ENCODE results near the gene AKAP13. TPM values are rescaled to one million over a fixed set of nuclear protein-coding genes. Genes with fewer than 3 reads are reported as not detected.
"Not testable (repeated sequence)": the region's sequence is repeated elsewhere in the genome, so short reads cannot be mapped to it uniquely, and the experiment has no call there.

The AKAP13 gene
- total RNA-seq, 1 donor from 2014 or later: 73.8 TPM

DNA sequence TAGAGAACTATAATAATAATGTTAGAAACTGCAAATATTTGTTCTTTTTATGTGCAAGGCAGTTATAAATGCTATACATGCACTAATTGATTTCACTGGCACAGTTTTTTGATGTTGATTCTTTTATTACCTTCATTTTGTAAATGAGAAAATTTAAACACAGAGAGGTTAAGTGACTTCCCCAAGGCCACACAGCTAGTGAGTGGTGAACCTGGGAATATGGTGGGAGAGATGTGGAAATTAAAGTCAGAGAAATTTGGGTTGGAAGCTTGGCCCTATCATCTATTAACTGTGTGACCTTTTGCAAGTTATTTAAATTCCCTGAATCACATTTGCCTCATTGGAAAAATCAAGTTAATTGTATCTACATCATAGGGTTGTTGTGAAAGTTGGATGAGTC is 39.6 kb upstream of the AKAP13 start:
- TF ChIP-seq, protein P1, sequence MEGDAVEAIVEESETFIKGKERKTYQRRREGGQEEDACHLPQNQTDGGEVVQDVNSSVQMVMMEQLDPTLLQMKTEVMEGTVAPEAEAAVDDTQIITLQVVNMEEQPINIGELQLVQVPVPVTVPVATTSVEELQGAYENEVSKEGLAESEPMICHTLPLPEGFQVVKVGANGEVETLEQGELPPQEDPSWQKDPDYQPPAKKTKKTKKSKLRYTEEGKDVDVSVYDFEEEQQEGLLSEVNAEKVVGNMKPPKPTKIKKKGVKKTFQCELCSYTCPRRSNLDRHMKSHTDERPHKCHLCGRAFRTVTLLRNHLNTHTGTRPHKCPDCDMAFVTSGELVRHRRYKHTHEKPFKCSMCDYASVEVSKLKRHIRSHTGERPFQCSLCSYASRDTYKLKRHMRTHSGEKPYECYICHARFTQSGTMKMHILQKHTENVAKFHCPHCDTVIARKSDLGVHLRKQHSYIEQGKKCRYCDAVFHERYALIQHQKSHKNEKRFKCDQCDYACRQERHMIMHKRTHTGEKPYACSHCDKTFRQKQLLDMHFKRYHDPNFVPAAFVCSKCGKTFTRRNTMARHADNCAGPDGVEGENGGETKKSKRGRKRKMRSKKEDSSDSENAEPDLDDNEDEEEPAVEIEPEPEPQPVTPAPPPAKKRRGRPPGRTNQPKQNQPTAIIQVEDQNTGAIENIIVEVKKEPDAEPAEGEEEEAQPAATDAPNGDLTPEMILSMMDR (IDR thresholded peaks at IDR 0.05): no peak
- TF ChIP-seq EZH2 (IDR thresholded peaks at IDR 0.05) (no peak), EZH2phosphoT487 (IDR thresholded peaks at IDR 0.05) (no peak)
- Histone ChIP-seq H3K4me2 (no peak overlapping the region), H3K79me2 (ENCODE audit: low read depth) (no peaks in the 10 kb centered on the region), H3K4me3 (no peak overlapping the region), H3K9ac (no peak overlapping the region), H3K9me3 (ENCODE audit: low read depth) (no peaks in the 10 kb centered on the region), H3K27me3 (no peaks in the 10 kb centered on the region), H3K27ac (no peak overlapping the region), H4K20me1 (ENCODE audit: low read depth) (no peaks in the 10 kb centered on the region), H3K36me3 (no peaks in the 10 kb centered on the region), H3K4me1 (peaks cover 8% of the 10 kb centered on the region), H3F3A (ENCODE audit: low read depth) (no peaks in the 10 kb centered on the region), H2AFZ (replicated peaks) (no peak overlapping the region)
- peaks cover 7% of the 10 kb centered on the region for H3K9me3 Mint-ChIP-seq
- no peak overlapping the region for H3K4me3 Mint-ChIP-seq
- peaks cover 7% of the 10 kb centered on the region for H3K27me3 Mint-ChIP-seq (ENCODE audit: insufficient read depth, low read depth)
- peaks cover 10% of the 10 kb centered on the region for H3K4me1 Mint-ChIP-seq
- no peak for DNase-seq (ENCODE audit: low spot score)
- no peak overlapping the region for H3K27ac Mint-ChIP-seq
- H3K36me3 Mint-ChIP-seq: no peaks in the 10 kb centered on the region

DNA sequence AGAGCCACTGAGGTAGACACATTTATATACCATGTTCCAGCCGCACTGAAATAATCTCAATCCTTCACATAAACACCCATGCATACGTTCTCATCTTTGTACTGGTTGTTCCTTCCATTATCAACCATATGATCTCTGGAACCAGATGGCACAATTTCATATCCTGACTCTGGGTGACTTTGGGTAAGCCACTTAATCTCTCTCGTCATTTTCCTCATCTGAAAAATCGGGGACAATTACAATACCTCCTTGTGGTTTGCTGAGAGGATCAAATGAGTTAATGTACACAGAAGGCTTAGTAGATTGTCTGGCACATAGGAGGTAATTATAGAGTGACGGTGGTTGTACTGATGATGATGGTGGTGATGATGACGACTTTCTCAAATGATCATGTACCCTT is 38.2 kb upstream of the AKAP13 start:
- H4K20me1 ChIP-seq (ENCODE audit: low read depth); H3K27ac Mint-ChIP-seq; H3K4me3 Mint-ChIP-seq; H2AFZ ChIP-seq (replicated peaks); H3F3A ChIP-seq (ENCODE audit: low read depth); H3K27me3 ChIP-seq; H3K9ac ChIP-seq; H3K9me3 Mint-ChIP-seq; H3K36me3 Mint-ChIP-seq; H3K9me3 ChIP-seq (ENCODE audit: low read depth); H3K4me1 ChIP-seq; H3K4me2 ChIP-seq; H3K27me3 Mint-ChIP-seq (ENCODE audit: insufficient read depth, low read depth); H3K79me2 ChIP-seq (ENCODE audit: low read depth); DNase-seq (ENCODE audit: low spot score); H3K27ac ChIP-seq; H3K4me3 ChIP-seq; H3K36me3 ChIP-seq: not testable (repeated sequence)
- peaks cover 11% of the 10 kb centered on the region for H3K4me1 Mint-ChIP-seq

DNA sequence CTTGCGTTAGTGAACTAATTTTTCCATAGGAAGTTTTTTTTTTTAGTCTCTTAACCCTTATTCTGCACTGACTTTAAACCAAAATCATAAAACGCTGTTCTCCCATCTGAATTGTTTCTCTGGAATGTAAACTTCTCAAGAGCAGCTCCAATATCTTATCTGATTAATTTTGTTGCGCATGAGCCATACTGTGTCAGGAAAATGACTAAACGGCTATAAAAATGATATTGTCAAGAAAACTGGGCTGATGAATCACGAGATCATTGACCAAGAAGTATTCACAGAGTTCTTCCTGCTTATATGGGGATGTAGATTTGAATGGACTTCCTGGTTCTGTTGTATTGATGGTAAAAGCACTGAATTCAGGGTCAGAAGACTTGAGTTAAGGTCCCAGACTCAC is 37.0 kb upstream of the AKAP13 start:
- H2AFZ ChIP-seq (replicated peaks); H3K4me2 ChIP-seq; H3K9ac ChIP-seq; H4K20me1 ChIP-seq (ENCODE audit: low read depth); DNase-seq (ENCODE audit: low spot score); H3F3A ChIP-seq (ENCODE audit: low read depth); H3K4me3 Mint-ChIP-seq; H3K4me3 ChIP-seq; H3K27ac ChIP-seq; H3K27ac Mint-ChIP-seq; H3K36me3 ChIP-seq; H3K36me3 Mint-ChIP-seq; H3K4me1 ChIP-seq; H3K27me3 ChIP-seq; H3K27me3 Mint-ChIP-seq (ENCODE audit: insufficient read depth, low read depth); H3K9me3 Mint-ChIP-seq; H3K9me3 ChIP-seq (ENCODE audit: low read depth); H3K79me2 ChIP-seq (ENCODE audit: low read depth): not testable (repeated sequence)
- peaks cover 12% of the 10 kb centered on the region for H3K4me1 Mint-ChIP-seq

DNA sequence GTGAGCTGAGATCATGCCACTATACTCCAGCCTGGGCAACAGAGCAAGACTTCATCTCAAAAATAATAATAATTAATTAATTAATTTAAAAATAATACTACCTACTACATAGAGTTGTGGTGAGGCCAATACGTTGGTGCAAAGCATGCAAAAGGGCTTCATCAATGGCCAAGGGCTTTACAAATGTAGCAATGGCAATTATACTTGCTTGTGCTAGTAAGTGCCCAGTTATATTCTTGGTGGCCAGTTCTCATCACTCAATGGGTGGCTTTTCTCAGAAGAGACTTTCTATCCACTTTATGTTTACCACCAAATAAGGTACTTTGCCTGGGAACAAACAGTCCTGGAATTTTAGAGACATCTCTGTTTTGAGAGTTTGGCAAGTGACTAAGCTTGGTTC is 36.2 kb upstream of the AKAP13 start:
- H3K4me3 Mint-ChIP-seq; H3K27ac Mint-ChIP-seq; H3K27me3 Mint-ChIP-seq (ENCODE audit: insufficient read depth, low read depth); H3K36me3 Mint-ChIP-seq; H3K36me3 ChIP-seq; H3K9me3 Mint-ChIP-seq; H2AFZ ChIP-seq (replicated peaks); H3K79me2 ChIP-seq (ENCODE audit: low read depth); H3K4me1 ChIP-seq; H3K4me2 ChIP-seq; H3K4me3 ChIP-seq; H3K27ac ChIP-seq; H4K20me1 ChIP-seq (ENCODE audit: low read depth); DNase-seq (ENCODE audit: low spot score); H3F3A ChIP-seq (ENCODE audit: low read depth); H3K9ac ChIP-seq; H3K9me3 ChIP-seq (ENCODE audit: low read depth); H3K27me3 ChIP-seq: not testable (repeated sequence)
- peaks cover 19% of the 10 kb centered on the region for H3K4me1 Mint-ChIP-seq

DNA sequence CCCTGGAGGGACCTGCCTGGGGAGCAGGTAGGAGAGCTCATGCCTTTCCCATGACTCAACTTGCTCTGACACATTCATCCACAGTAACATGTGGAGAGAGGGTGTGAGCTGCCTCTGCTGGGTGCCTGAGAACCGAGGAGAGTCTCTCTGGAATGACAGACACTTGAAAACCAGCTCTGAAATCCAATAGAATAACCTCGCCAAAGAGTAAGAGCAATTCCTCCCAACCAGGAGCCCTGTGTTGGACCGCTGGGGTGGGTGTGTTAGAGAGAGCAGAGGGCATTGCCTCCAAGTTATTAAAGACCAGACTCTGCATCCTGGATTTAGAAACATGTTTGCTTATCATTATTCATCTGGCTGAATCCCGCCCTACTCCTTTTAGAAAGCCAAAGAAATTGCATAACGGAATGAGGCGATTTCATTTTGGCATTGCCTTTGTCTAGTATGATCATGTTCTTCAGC is 35.7 kb upstream of the AKAP13 start:
- H3K4me3 ChIP-seq; H3K4me3 Mint-ChIP-seq; H3K79me2 ChIP-seq (ENCODE audit: low read depth); DNase-seq (ENCODE audit: low spot score); H3K27ac ChIP-seq; H3K36me3 ChIP-seq; H3K9ac ChIP-seq; H3K9me3 Mint-ChIP-seq; H3K27me3 Mint-ChIP-seq (ENCODE audit: insufficient read depth, low read depth); H4K20me1 ChIP-seq (ENCODE audit: low read depth); H3K4me2 ChIP-seq; H3K4me1 ChIP-seq; H3F3A ChIP-seq (ENCODE audit: low read depth); H2AFZ ChIP-seq (replicated peaks); H3K9me3 ChIP-seq (ENCODE audit: low read depth); H3K27me3 ChIP-seq; H3K36me3 Mint-ChIP-seq; H3K27ac Mint-ChIP-seq: not testable (repeated sequence)
- H3K4me1 Mint-ChIP-seq: peaks cover 19% of the 10 kb centered on the region

DNA sequence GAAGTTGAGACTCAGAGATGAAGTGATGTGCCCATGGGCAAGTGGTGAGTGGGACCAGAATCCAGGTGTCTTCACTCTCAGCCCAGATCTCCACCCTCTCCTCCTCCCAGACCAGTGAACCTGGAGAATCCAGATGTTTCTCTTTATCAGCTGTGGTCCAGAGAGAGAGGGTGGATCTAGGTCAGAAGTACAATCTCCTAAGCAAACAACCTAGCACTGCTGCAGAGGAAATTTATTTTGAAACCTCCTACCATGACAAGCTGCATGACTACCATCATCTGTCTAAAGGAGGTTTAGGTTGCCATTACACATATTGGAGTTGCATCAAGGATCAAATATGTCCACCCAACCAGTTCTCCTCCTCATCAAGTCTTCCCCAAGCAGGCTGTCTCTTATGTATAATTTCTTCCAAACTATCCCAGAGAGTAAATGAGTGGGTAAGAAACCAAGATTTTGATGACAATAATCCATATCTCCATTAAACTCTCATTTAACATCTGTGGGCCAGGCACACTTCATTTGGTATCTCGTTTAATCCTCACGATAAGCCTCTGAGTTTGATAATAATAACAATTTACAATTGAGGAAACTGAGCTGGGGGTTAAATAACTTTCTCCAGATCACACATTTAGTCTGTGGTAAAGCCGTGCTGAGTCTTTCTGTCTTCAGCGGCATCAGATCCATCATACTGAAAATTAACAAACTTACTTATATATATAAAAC is 35.0 kb upstream of the AKAP13 start:
- not testable (repeated sequence) for H3K4me1 ChIP-seq; H3K4me3 Mint-ChIP-seq; H3K27ac ChIP-seq; H3K4me2 ChIP-seq; H3K79me2 ChIP-seq (ENCODE audit: low read depth); H3K27ac Mint-ChIP-seq; H2AFZ ChIP-seq (replicated peaks); H3K9me3 Mint-ChIP-seq; H3K36me3 Mint-ChIP-seq; H3K36me3 ChIP-seq; H3F3A ChIP-seq (ENCODE audit: low read depth); H4K20me1 ChIP-seq (ENCODE audit: low read depth); H3K4me3 ChIP-seq; H3K9ac ChIP-seq; DNase-seq (ENCODE audit: low spot score); H3K27me3 ChIP-seq; H3K9me3 ChIP-seq (ENCODE audit: low read depth); H3K27me3 Mint-ChIP-seq (ENCODE audit: insufficient read depth, low read depth)
- H3K4me1 Mint-ChIP-seq: peaks cover 23% of the 10 kb centered on the region

DNA sequence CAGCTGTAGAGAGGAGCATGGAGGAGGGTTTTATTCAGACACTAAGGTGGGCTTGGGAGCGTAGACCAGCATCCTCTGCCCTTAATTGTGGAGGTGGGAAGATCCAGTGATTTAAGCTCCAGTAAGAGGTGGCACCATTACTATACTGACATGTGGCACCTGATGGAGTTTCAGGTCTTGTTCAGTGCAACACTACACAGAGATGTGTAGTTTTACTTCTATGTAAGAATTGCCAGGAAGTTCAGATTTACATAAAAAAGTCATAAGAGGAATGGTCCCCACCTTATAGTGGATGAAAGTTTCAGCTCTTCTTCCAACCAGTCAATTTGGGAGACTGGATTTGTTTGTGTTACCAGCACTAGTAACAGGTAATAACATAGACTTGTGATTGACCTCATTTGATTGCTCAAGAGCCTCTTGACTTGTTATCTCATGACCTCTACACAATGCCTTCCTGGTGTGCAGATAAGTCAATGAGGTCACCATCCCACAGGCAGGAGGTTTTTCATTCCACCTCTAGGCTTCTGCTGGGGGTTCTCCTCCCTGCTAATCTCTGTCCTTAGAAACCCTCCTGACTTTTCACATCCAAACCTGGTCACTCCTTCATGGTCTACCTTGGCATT is 33.8 kb upstream of the AKAP13 start:
- H3K4me1 Mint-ChIP-seq: peaks cover 25% of the 10 kb centered on the region
- H3K9ac ChIP-seq; H3K9me3 Mint-ChIP-seq; H3K4me3 Mint-ChIP-seq; H3K79me2 ChIP-seq (ENCODE audit: low read depth); H3K4me2 ChIP-seq; H3K36me3 ChIP-seq; H3K9me3 ChIP-seq (ENCODE audit: low read depth); H3K27me3 ChIP-seq; H2AFZ ChIP-seq (replicated peaks); DNase-seq (ENCODE audit: low spot score); H3F3A ChIP-seq (ENCODE audit: low read depth); H3K27me3 Mint-ChIP-seq (ENCODE audit: insufficient read depth, low read depth); H3K36me3 Mint-ChIP-seq; H3K4me1 ChIP-seq; H3K4me3 ChIP-seq; H4K20me1 ChIP-seq (ENCODE audit: low read depth); H3K27ac ChIP-seq; H3K27ac Mint-ChIP-seq: not testable (repeated sequence)

All from neural progenitor cell (in vitro differentiated cells).